Stomach (tissue), 9 donors: ENCODE measurements around the gene TMIGD1. TPM values are rescaled to one million over a fixed set of nuclear protein-coding genes. Genes with fewer than 3 reads are reported as not detected.

Experiments used
- DNase-seq, 2 donors: peaks; one replicate each; pipeline versions ENCODE4 v3.0.0 to v3.0.0-alpha.2; 2013 to 2019
- H3K27ac ChIP-seq, 5 donors: fragments of 200-600 bp in 4 of 5; sonication (generic) in 4 of 5; one replicate each; pipeline ENCODE4 v1.5.1; 2013 to 2019; ENCODE audit warnings: mild to moderate bottlenecking in 1 of 5, moderate library complexity in 1 of 5
- H3K27me3 ChIP-seq, 3 donors: fragments of 200-600 bp; sonication (generic); one replicate each; pipeline ENCODE4 v1.5.1; 2017 to 2019; ENCODE audit warnings: mixed run types in 1 of 3
- H3K36me3 ChIP-seq, 4 donors: fragments of 200-600 bp; sonication (generic); 1 replicate in 3 of 4; 2 replicates in 1 of 4; pipeline ENCODE4 v1.5.1; 2016 to 2019
- H3K4me1 ChIP-seq, 4 donors: fragments of 200-600 bp; sonication (generic); one replicate each; pipeline ENCODE4 v1.5.1; 2016 to 2019
- H3K4me3 ChIP-seq, 4 donors: fragments of 200-600 bp; sonication (generic) in 3 of 4; one replicate each; pipeline ENCODE4 v1.5.1; 2016 to 2019; ENCODE audit warnings: mild to moderate bottlenecking in 1 of 4
- H3K9me3 ChIP-seq, 4 donors: fragments of 200-600 bp; sonication (generic); one replicate each; pipeline ENCODE4 v1.5.1; 2016 to 2019
- EP300 ChIP-seq: sonication (generic); formaldehyde crosslinking; IDR thresholded peaks from one replicate; pipeline ENCODE4 v1.6.1; 2017; ENCODE audit warnings: antibody characterized with exemption
- POLR2A ChIP-seq, 4 donors: fragments of 450-650 bp; IDR thresholded peaks; one replicate each; pipeline ENCODE4 v1.6.1; 2016; ENCODE audit warnings: antibody characterized with exemption in 4 of 4, control low read depth in 2 of 4, mild to moderate bottlenecking in 1 of 4, moderate library complexity in 1 of 4
- POLR2AphosphoS5 ChIP-seq, 3 donors: sonication (generic); formaldehyde crosslinking; IDR thresholded peaks; one replicate each; pipeline ENCODE4 v1.6.1; 2016; ENCODE audit warnings: antibody characterized with exemption in 3 of 3
- WGBS, 5 donors: extraction: QIAGEN DNeasy Blood & Tissue Kit in 3 of 5; methylation state at CpG; one replicate each; pipeline versions ENCODE4 v1.1.5 to v1.1.7; 2013 to 2018; 5-methylcytosine and 5-hydroxymethylcytosine counted together
- intact Hi-C: fragments of 100-400 bp; cut with DNase I; formaldehyde crosslinking; loops from one replicate; pipeline ENCODE4 v1.15.1; 2023; ENCODE audit warnings: low total_unique reads
- polyA plus RNA-seq, 3 donors: library from polyadenylated mRNA; stranded (reverse); fragments of 200-250 nt; gene quantifications; one replicate each; pipeline ENCODE4 v1.2.3, GENCODE V29; 2013
- total RNA-seq, 5 donors: library from RNA; depleted of rRNA; stranded (reverse); fragments of >200 nt; gene quantifications; one replicate each; pipeline versions ENCODE4 v1.1.0 to v1.2.3, GENCODE V29; 2014 to 2016
- TF ChIP-seq, protein P1 (sequence below), 7 experiments: fragments of 450-650 bp in 4 of 7; fragments of 200-600 bp in 3 of 7; sonication (generic) in 3 of 7; IDR thresholded peaks; one replicate each; pipeline ENCODE4 v1.5.1; 2016 to 2019; ENCODE audit warnings: antibody characterized with exemption in 7 of 7, control low read depth in 2 of 7, mild to moderate bottlenecking in 1 of 7
- donor health status: healthy with polysubstance abuse.
- donor health status: Bipolar disorder and iron deficiency.
- donor health status: healthy.

The TMIGD1 gene
- total and polyA plus RNA-seq, 8 donors: 1.1 TPM; not detected in 7

DNA sequence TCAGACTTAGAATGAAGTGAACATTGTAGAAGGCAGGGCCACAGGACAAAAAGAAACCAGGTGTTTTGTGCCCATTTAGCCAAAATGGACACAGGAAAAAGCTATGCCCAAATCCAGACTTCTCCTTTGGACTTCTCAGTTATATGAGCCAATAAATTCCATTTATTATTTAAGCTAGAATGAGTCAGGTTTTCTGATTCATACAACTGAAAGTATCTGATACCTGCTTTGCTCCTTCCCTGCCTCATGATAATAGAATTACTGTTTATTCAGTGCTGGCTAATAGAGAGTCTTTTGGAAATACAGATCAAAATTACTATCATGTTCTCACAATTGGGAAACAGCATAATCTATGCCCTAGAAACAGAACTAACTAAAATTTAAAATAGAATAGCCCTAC, 36.1 kb upstream of the TMIGD1 start:
- peaks cover 0 to 20% (median 3%) of the 10 kb centered on the region in 4 donors for H3K4me1 ChIP-seq
- H3K36me3 ChIP-seq: no peaks in the 10 kb centered on the region
- intact Hi-C loops: no loop called here
- no peaks in the 10 kb centered on the region for H3K9me3 ChIP-seq
- no peak for TF ChIP-seq POLR2AphosphoS5 (IDR thresholded peaks at IDR 0.05)
- TF ChIP-seq POLR2A (IDR thresholded peaks at IDR 0.05): no peak
- TF ChIP-seq, protein P1, sequence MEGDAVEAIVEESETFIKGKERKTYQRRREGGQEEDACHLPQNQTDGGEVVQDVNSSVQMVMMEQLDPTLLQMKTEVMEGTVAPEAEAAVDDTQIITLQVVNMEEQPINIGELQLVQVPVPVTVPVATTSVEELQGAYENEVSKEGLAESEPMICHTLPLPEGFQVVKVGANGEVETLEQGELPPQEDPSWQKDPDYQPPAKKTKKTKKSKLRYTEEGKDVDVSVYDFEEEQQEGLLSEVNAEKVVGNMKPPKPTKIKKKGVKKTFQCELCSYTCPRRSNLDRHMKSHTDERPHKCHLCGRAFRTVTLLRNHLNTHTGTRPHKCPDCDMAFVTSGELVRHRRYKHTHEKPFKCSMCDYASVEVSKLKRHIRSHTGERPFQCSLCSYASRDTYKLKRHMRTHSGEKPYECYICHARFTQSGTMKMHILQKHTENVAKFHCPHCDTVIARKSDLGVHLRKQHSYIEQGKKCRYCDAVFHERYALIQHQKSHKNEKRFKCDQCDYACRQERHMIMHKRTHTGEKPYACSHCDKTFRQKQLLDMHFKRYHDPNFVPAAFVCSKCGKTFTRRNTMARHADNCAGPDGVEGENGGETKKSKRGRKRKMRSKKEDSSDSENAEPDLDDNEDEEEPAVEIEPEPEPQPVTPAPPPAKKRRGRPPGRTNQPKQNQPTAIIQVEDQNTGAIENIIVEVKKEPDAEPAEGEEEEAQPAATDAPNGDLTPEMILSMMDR (IDR thresholded peaks at IDR 0.05): no peak
- H3K27ac ChIP-seq: peak overlapping the region in 3 of 5 donors; percentile 55 to 70 (median 58)
- no peak for DNase-seq
- H3K27me3 ChIP-seq: no peaks in the 10 kb centered on the region
- H3K4me3 ChIP-seq: no peak overlapping the region

DNA sequence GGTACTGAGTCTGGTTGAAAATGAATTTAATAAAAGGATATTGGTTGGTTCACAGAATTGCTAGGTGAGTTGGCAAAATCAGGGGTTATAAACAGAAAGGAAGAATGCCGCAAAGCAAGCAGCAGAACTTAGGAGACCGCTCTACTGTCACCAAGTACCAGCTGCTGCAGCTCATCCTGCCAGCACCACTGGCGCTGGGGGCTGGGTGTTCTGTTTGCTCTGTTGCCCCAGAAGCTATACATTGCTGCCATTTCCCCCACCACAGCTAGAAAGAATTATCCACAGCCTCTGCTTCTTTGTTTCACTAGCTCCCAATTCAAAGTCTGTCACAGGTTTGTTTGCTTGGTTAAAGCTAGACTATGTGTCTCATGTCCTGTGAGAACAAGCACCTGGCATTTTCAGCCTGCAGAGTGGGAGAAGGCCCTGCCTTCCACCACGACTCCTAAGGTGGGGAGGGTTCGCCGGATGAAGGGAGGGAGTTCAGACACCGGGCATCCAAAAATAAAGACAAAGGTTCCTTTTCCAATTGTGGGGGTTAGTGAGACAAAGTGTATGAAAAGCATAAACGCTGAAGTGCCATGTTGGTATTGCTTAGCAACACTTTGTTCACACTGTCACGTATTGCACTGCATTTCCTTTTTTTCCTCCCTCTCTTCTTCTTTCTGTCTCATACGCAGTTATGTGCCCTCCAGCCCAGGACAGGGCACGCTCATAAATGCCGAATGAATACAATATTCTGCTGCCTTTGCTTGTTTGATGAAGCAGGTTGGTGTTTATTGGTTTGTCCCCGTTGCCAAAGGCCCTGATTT, 35.3 kb upstream of the TMIGD1 start:
- Histone ChIP-seq H3K27me3 (no peaks in the 10 kb centered on the region), H3K9me3 (no peaks in the 10 kb centered on the region), H3K36me3 (no peaks in the 10 kb centered on the region), H3K4me1 (peaks cover 0 to 20% (median 3%) of the 10 kb centered on the region in 4 donors), H3K27ac (peak overlapping the region in 3 of 5 donors; percentile 55 to 70 (median 58)), H3K4me3 (no peak overlapping the region)
- intact Hi-C loops: no loop called here
- WGBS, 5 donors: 69 to 85% (median 73%) methylated on average over 13 of the region's 13 CpGs
- peak in 1 of 2 donors; percentile 34 for DNase-seq
- no peak for TF ChIP-seq POLR2AphosphoS5 (IDR thresholded peaks at IDR 0.05)
- TF ChIP-seq POLR2A (IDR thresholded peaks at IDR 0.05): no peak
- TF ChIP-seq, protein P1 (IDR thresholded peaks at IDR 0.05): no peak
- TF ChIP-seq EP300: no peak

DNA sequence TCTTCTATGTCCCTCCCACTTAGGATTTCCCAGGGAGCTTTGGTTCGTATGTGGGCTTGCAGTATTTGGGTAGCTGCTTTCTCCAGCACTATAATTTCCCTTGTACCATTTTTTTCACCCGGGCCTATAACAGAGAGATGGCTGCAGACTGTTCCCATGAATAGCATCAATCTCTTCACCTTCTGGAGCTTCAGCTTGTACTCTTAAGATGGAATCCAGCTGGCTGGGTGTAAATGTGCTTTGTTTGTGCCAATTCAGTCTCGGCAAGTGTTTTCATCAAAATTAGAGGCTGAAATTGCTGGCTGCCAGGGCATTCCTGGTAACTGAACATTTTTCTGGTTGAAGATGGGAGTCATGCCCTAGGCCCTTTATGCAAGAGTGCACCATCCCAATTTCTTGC, 32.7 kb upstream of the TMIGD1 start:
- Histone ChIP-seq H3K27ac (no peak overlapping the region), H3K4me3 (no peak overlapping the region), H3K9me3 (peaks cover 0 to 10% (median 6%) of the 10 kb centered on the region in 4 donors), H3K27me3 (no peaks in the 10 kb centered on the region), H3K4me1 (peaks cover 0 to 20% (median 5%) of the 10 kb centered on the region in 4 donors), H3K36me3 (no peaks in the 10 kb centered on the region)
- intact Hi-C loops: no loop called here
- WGBS, 5 donors: 65 to 89% (median 84%) methylated on average over 3 of the region's 3 CpGs
- TF ChIP-seq EP300 (no peak), POLR2AphosphoS5 (IDR thresholded peaks at IDR 0.05) (no peak), POLR2A (IDR thresholded peaks at IDR 0.05) (no peak)
- TF ChIP-seq, protein P1 (IDR thresholded peaks at IDR 0.05): no peak
- no peak for DNase-seq

DNA sequence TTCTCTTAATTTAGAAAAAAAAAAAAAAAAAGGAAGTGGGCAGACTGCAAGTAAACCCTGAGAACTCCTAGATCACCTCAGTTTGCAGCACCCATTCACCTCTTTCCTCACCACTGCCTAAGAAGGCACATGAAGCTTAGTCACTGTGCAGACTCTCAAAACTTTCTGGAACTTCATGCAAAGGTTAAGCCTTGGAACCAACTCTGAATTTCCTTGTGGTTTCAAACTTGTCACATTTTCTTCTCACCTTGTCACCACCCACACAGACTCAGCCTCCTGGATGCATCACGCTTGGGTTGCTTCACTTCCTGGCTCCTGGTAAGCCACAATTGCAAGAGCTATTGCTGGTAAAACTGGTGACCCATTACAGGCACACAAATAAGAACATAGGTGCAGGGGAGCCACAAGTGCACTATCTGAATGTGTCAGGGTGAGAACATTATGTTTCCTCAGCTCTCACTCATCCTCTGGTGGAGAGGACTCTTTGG, 29.9 kb upstream of the TMIGD1 start:
- Histone ChIP-seq H3K27ac (peak overlapping the region in 2 of 5 donors; percentile 59 to 65), H3K4me1 (peaks cover 0 to 4% (median under 1%) of the 10 kb centered on the region in 4 donors), H3K36me3 (no peaks in the 10 kb centered on the region), H3K27me3 (no peaks in the 10 kb centered on the region), H3K4me3 (no peak overlapping the region), H3K9me3 (peaks cover 0 to 13% (median 9%) of the 10 kb centered on the region in 4 donors)
- intact Hi-C loops: no loop called here
- TF ChIP-seq POLR2AphosphoS5 (IDR thresholded peaks at IDR 0.05) (peak in 2 of 3 donors; percentile 20 to 52), EP300 (no peak), POLR2A (IDR thresholded peaks at IDR 0.05) (no peak)
- TF ChIP-seq, protein P1 (IDR thresholded peaks at IDR 0.05): no peak
- peak; percentile 51 to 56 for DNase-seq
- 38 to 72% (median 53%) methylated on average over 1 of the region's 1 CpG for WGBS, 5 donors
